SW480 (cell line): Measurements from ENCODE around the gene WRAP53.

Source experiments
- DNase-seq: peaks from one replicate; pipeline ENCODE4 v3.0.0-alpha.2; 2016; ENCODE audit warnings: low spot score

WRAP53 gene

GRCh38 chr17:7709031-7709430 lies 20.8 kb downstream of the WRAP53 start:
- DNase-seq: no peak

GRCh38 chr17:7710301-7710700 lies 22.0 kb downstream of the WRAP53 start:
- DNase-seq: no peak

GRCh38 chr17:7711051-7711755 lies 22.9 kb downstream of the WRAP53 start:
- DNase-seq: no peak

- no peak for DNase-seq
These were observed 24.0 kb downstream of the WRAP53 start for GRCh38 chr17:7712111-7712771.

GRCh38 chr17:7713782-7714181 lies 25.5 kb downstream of the WRAP53 start:
- no peak for DNase-seq

- DNase-seq: no peak
These were observed 26.7 kb downstream of the WRAP53 start for GRCh38 chr17:7714721-7715594.

- DNase-seq: no peak
These were observed 27.9 kb downstream of the WRAP53 start for GRCh38 chr17:7715936-7716886.

- peak; percentile 95 for DNase-seq
These were observed 28.9 kb downstream of the WRAP53 start, which contains the start of gene DNAH2 for GRCh38 chr17:7716901-7717755. Gene DNAH2 (plus strand): TSS chr17:7717744. CDS start chr17:7719735, 1,991 bp downstream.

- no peak for DNase-seq
These were observed 29.6 kb downstream of the WRAP53 start for GRCh38 chr17:7717756-7718350.

- no peak for DNase-seq
These were observed 31.4 kb downstream of the WRAP53 start for GRCh38 chr17:7719661-7720060.

- DNase-seq: no peak
These were observed 31.8 kb downstream of the WRAP53 start for GRCh38 chr17:7720125-7720524.

- no peak for DNase-seq
These were observed 33.3 kb downstream of the WRAP53 start for GRCh38 chr17:7721612-7722011.

GRCh38 chr17:7727886-7728285 lies 39.6 kb downstream of the WRAP53 start:
- no peak for DNase-seq

GRCh38 chr17:7729816-7730215 lies 41.5 kb downstream of the WRAP53 start:
- DNase-seq: no peak

- no peak for DNase-seq
These were observed 44.8 kb downstream of the WRAP53 start for GRCh38 chr17:7732981-7733539.

GRCh38 chr17:7737601-7738000 lies 49.3 kb downstream of the WRAP53 start:
- DNase-seq: no peak

GRCh38 chr17:7739746-7740145 lies 51.5 kb downstream of the WRAP53 start:
- no peak for DNase-seq

GRCh38 chr17:7740481-7741001 lies 52.3 kb downstream of the WRAP53 start:
- no peak for DNase-seq

GRCh38 chr17:7742729-7743128 lies 54.5 kb downstream of the WRAP53 start:
- DNase-seq: no peak

- DNase-seq: no peak
These were observed 56.1 kb downstream of the WRAP53 start for GRCh38 chr17:7744416-7744815.
